OCI-LY1 (cell line): Measurements from ENCODE around the gene BCL2A1.

Experiments
- H2AFZ ChIP-seq: fragments of 200-600 bp; sonication (generic), shearing (Covaris generic); 2 replicates; pipeline ENCODE4 v1.6.0; 2014; ENCODE audit warnings: antibody characterized with exemption, mild to moderate bottlenecking, low read length
- H3F3A ChIP-seq: fragments of 200-600 bp; sonication (generic), shearing (Covaris generic); 2 replicates; pipeline ENCODE4 v1.6.0; 2014; ENCODE audit warnings: mild to moderate bottlenecking, antibody characterized with exemption, low read length, moderate library complexity; ENCODE audit not compliant: insufficient read depth
- H3K27ac ChIP-seq: fragments of 200-600 bp; sonication (generic); 2 replicates; pipeline ENCODE4 v1.5.1; 2014; ENCODE audit warnings: low read length, mixed run types, mild to moderate bottlenecking, low read depth; ENCODE audit not compliant: poor library complexity, severe bottlenecking
- H3K27me3 ChIP-seq: fragments of 200-600 bp; sonication (generic); 2 replicates; pipeline ENCODE4 v1.6.0; 2014; ENCODE audit warnings: antibody characterized with exemption, mild to moderate bottlenecking, low read length, moderate library complexity; ENCODE audit not compliant: insufficient read depth
- H3K36me3 ChIP-seq: fragments of 200-600 bp; sonication (generic); 2 replicates; pipeline ENCODE4 v1.6.1; 2014; ENCODE audit warnings: mild to moderate bottlenecking, antibody characterized with exemption, low read length, moderate library complexity, mixed read lengths; ENCODE audit not compliant: insufficient read depth
- H3K4me1 ChIP-seq: fragments of 200-600 bp; sonication (generic); 2 replicates; pipeline ENCODE4 v1.5.1; 2014; ENCODE audit warnings: mild to moderate bottlenecking, low read length, moderate library complexity; ENCODE audit not compliant: insufficient read depth, severe bottlenecking
- H3K4me2 ChIP-seq: fragments of 200-600 bp; sonication (generic), shearing (Covaris generic); 2 replicates; pipeline ENCODE4 v1.6.1; 2014; ENCODE audit warnings: low read length
- H3K4me3 ChIP-seq: fragments of 200-600 bp; sonication (generic); 2 replicates; pipeline ENCODE4 v1.5.1; 2014; ENCODE audit warnings: low read length, low read depth, mild to moderate bottlenecking, mixed read lengths; ENCODE audit not compliant: poor library complexity, severe bottlenecking
- H3K79me2 ChIP-seq: fragments of 200-600 bp; shearing (Covaris generic); 2 replicates; pipeline ENCODE4 v1.6.1; 2016; ENCODE audit warnings: mixed run types, low read length, mixed read lengths; ENCODE audit not compliant: insufficient read depth
- H3K9ac ChIP-seq: fragments of 200-600 bp; sonication (generic), shearing (Covaris generic); 2 replicates; pipeline ENCODE4 v1.6.1; 2014; ENCODE audit warnings: mild to moderate bottlenecking, low read length, mixed read lengths
- H3K9me2 ChIP-seq: fragments of 200-600 bp; sonication (generic), shearing (Covaris generic); 2 replicates; pipeline ENCODE4 v1.6.1; 2014; ENCODE audit warnings: low read depth, mild to moderate bottlenecking, low read length, mixed read lengths
- H3K9me3 ChIP-seq: fragments of 200-600 bp; shearing (Covaris generic); 2 replicates; pipeline ENCODE4 v1.6.1; 2014; ENCODE audit warnings: low read length, mixed read lengths
- H4K20me1 ChIP-seq: fragments of 200-600 bp; sonication (generic), shearing (Covaris generic); 2 replicates; pipeline ENCODE4 v1.6.0; 2016; ENCODE audit warnings: mild to moderate bottlenecking, low read length; ENCODE audit not compliant: insufficient read depth
- EZH2 ChIP-seq: fragments of 200-600 bp; sonication (generic), shearing (Covaris generic); IDR thresholded peaks from 2 replicates; pipeline ENCODE4 v1.8.0; 2017; ENCODE audit warnings: borderline replicate concordance, mixed run types, mild to moderate bottlenecking, antibody characterized with exemption, low read length, moderate library complexity, mixed read lengths
- TF ChIP-seq, protein P1 (sequence below): fragments of 200-600 bp; sonication (generic), shearing (Covaris generic); IDR thresholded peaks from 2 replicates; pipeline ENCODE4 v1.5.1; 2017; ENCODE audit warnings: mild to moderate bottlenecking, antibody characterized with exemption, low read length, moderate library complexity, mixed read lengths

Gene BCL2A1

DNA sequence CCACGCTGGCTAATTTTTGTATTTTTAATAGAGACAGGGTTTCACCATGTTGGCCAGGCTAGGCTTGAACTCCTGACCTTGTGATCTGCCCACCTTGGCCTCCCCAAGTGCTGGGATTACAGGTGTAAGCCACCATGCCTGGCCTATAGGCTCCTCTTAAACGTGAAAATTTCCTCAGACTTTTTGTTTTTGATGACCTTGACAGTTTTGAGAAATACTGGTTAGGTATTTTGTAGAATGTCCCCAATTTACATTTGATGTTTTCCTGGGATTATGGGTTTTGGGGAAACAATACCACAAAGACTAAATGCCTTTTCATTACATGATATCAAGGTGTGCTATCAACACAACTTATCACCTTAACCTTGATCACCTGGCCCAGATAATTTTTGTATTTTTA is 20.7 kb downstream of the BCL2A1 start:
- no peak overlapping the region for H3K4me3 ChIP-seq
- 0 out of 2 replicates have a peak, but pooled peaks cover 3% of the 10 kb centered on the region for H3F3A ChIP-seq
- H3K27ac ChIP-seq: no peak overlapping the region
- H4K20me1 ChIP-seq: no peaks in the 10 kb centered on the region
- 0 out of 2 replicates have a peak, but pooled peaks cover 5% of the 10 kb centered on the region for H3K27me3 ChIP-seq
- no peaks in the 10 kb centered on the region for H3K9me2 ChIP-seq
- no peak overlapping the region for H3K9ac ChIP-seq
- peaks cover 26% of the 10 kb centered on the region for H3K4me1 ChIP-seq
- H3K36me3 ChIP-seq: no peaks in the 10 kb centered on the region; the same call in 1 of the 2 replicates
- H3K9me3 ChIP-seq: no peaks in the 10 kb centered on the region
- no peaks in the 10 kb centered on the region for H3K79me2 ChIP-seq
- H3K4me2 ChIP-seq: no peak overlapping the region
- no peak overlapping the region for H2AFZ ChIP-seq
- TF ChIP-seq, protein P1, sequence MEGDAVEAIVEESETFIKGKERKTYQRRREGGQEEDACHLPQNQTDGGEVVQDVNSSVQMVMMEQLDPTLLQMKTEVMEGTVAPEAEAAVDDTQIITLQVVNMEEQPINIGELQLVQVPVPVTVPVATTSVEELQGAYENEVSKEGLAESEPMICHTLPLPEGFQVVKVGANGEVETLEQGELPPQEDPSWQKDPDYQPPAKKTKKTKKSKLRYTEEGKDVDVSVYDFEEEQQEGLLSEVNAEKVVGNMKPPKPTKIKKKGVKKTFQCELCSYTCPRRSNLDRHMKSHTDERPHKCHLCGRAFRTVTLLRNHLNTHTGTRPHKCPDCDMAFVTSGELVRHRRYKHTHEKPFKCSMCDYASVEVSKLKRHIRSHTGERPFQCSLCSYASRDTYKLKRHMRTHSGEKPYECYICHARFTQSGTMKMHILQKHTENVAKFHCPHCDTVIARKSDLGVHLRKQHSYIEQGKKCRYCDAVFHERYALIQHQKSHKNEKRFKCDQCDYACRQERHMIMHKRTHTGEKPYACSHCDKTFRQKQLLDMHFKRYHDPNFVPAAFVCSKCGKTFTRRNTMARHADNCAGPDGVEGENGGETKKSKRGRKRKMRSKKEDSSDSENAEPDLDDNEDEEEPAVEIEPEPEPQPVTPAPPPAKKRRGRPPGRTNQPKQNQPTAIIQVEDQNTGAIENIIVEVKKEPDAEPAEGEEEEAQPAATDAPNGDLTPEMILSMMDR: no peak
- TF ChIP-seq EZH2: no peak

DNA sequence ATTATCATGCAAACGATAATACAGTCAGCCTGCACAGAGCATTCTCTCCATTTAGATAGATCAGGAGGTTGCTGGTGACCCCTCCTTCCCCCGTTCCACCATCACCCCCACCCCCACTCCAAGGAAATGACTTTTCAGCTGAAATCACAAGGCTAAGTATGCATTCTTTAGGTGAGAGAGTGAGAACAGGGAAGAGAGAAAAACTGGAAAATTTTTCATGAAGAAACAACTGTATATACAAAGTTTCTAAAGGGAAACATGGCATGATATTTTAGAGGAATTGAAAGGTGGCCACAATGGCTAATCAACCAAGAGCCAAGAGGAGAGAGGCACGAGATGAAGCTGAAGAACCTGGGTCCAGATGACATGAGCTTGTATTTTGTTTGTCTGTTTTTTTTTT is 22.2 kb downstream of the BCL2A1 start:
- 0 out of 2 replicates have a peak, but pooled peaks cover 5% of the 10 kb centered on the region for H3K27me3 ChIP-seq
- no peak overlapping the region for H3K4me2 ChIP-seq
- H3K79me2 ChIP-seq: no peaks in the 10 kb centered on the region
- H4K20me1 ChIP-seq: no peaks in the 10 kb centered on the region
- H3K27ac ChIP-seq: no peak overlapping the region
- H3F3A ChIP-seq: 0 out of 2 replicates have a peak, but pooled peaks cover 3% of the 10 kb centered on the region
- no peak overlapping the region for H3K9ac ChIP-seq
- H3K9me3 ChIP-seq: no peaks in the 10 kb centered on the region
- TF ChIP-seq, protein P1: no peak
- no peak for TF ChIP-seq EZH2
- H3K4me3 ChIP-seq: no peak overlapping the region
- no peak overlapping the region for H2AFZ ChIP-seq
- H3K36me3 ChIP-seq: no peaks in the 10 kb centered on the region; the same call in 1 of the 2 replicates
- H3K4me1 ChIP-seq: peaks cover 14% of the 10 kb centered on the region
- no peaks in the 10 kb centered on the region for H3K9me2 ChIP-seq

DNA sequence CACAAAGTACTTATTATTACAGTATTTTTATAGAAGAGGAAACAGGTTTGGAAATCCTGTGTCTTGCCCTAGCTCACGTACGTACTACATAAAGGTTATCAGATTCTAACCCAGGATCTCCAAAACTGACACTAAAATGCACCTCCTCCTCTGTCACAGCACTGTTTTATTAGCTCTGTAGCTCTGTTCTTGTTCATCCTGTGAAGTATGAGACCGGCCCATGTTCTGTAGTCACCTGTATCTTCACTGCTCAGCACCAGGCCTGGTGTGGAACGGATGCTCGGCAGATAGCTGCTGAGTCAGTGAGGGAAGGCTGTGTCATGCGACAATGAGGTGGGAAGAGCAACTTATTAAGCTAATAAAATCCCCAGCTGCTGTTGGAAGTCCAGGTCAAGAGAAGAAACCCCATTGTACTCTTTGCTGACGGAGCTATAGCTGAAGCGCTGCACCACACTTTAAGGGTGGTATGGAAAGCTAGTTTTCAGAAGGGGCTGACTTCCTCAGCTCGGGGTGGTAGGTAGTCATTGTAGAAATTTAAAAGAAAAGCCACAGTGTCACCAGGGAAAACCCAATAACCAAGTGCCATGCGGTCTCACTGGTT is 22.8 kb downstream of the BCL2A1 start:
- Histone ChIP-seq H3K36me3 (no peaks in the 10 kb centered on the region; the same call in 1 of the 2 replicates), H3K27ac (no peak overlapping the region), H3K4me3 (no peak overlapping the region), H3K9ac (no peak overlapping the region), H3K4me2 (no peak overlapping the region), H3K27me3 (0 out of 2 replicates have a peak, but pooled peaks cover 5% of the 10 kb centered on the region), H3K79me2 (no peaks in the 10 kb centered on the region), H4K20me1 (no peaks in the 10 kb centered on the region), H3F3A (no peaks in the 10 kb centered on the region), H2AFZ (no peak overlapping the region), H3K4me1 (peaks cover 8% of the 10 kb centered on the region), H3K9me2 (no peaks in the 10 kb centered on the region), H3K9me3 (no peaks in the 10 kb centered on the region)
- TF ChIP-seq, protein P1: no peak
- no peak for TF ChIP-seq EZH2
